ENCODE data around the gene IL17D.
"Not testable (repeated sequence)": the region's sequence is repeated elsewhere in the genome, so short reads cannot be mapped to it uniquely, and the experiment has no call there.

IL17D gene

DNA sequence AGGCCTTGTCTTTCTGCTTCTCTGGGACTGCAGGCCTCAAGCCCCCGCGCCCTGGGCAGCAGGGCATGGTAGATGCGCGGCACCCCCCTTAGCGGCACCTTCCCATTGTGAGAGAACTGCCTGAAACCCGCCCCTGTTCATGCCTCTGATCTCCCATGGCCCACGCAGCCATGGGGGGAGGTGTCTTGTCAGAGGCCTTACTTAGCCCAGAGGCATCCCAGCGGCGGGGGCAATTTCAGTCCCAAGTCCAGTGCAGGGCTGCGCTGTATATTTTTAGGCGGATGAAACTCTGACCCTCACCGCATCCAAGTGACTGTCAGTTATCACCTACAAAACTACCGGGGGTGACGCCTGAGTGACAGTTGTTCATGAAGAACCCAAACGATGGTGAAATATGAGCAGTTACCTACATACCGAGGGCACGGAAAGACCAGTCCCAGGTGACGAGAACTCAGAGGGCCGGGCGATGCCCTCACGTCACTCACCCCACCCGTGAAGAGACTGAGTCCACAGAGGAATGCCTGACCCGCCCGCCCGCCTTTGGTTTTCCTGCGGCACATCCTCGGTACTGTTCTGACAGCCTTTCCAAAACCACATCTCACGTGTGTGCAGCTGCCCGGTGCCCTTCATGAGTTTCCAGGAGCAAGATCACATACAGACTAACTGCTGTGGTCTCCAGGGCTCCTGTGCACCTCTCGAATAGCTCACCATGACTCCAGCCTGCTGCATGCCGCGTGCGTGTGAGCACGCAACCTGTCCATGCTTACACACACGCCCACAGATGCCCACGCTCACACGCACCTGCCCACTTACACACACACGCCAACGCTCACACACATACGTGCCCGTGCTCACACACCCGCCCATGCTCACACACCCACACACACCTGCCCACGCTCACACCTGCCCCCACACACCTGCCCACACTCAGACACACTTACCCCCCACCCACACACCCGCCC is 14.4 kb downstream of the IL17D start:
- FAIRE-seq (no peak), DNase-seq (ENCODE audit: insufficient read length, low spot score) (no peak)

DNA sequence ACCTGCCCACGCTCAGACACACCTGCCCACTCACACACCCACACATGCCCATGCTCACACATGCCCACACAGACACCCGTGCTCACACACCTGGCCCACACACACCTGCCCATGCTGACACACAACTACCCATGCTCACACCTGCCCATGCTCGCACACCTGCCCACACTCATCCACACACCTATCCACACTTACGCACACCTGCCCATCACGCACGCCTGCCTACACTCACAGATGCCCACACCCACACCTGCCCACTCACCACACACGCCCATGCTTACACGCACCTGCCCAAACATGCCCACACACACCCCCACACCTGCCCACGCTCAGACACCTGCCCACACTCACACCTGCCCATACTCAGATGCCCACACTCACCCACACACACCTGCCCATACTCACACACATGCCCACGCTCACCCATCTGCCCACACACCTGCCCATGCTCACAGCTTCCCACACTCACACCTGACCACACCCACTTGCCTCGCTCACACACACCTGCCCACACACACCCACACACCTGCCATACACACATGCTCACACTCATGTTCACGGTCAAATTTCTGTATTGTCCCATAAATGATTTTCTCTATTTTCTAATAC is 15.6 kb downstream of the IL17D start:
- FAIRE-seq: no peak
- DNase-seq (ENCODE audit: insufficient read length, low spot score): no peak

DNA sequence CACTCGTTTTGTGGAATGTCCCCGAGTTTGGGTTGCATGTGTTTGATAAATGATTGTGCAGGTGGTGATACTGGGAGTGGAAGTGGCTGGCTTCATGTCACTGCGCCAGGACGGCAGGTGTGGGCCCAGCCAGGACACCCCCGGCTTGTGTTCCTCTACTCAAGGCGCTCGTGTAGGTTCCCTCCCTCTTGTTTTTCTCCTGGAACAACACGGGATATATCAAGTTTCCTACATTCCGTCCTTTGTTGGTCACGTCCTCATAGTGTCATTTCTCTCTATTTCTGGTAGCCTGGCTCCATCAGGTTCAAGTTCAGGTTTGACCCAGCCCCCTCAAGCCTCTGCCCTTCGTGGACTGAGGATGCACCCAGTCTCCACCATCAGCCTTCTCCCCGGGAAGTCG is 16.3 kb downstream of the IL17D start:
- no peak for FAIRE-seq
- DNase-seq (ENCODE audit: insufficient read length, low spot score): no peak

DNA sequence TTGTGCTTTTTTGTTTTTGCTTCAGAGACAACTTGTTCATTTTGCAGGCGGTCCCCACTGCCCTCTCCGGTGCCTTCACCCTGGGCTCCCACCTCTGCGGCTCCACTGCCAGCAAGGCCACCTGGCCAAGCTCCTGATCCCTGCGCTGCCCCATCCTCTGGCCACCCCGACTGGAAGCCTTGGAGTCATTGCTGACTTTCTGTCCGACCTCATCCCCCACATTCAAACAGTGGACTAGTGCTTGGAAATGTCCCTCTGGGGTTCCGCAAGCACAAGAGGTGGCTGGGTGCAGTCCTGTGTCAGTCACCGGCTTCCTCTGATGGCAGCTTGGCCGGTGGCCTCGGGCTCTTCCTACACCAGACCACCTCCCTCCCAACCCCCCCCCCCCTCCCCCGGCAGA is 17.0 kb downstream of the IL17D start:
- DNase-seq (ENCODE audit: insufficient read length, low spot score): no peak
- no peak for FAIRE-seq

DNA sequence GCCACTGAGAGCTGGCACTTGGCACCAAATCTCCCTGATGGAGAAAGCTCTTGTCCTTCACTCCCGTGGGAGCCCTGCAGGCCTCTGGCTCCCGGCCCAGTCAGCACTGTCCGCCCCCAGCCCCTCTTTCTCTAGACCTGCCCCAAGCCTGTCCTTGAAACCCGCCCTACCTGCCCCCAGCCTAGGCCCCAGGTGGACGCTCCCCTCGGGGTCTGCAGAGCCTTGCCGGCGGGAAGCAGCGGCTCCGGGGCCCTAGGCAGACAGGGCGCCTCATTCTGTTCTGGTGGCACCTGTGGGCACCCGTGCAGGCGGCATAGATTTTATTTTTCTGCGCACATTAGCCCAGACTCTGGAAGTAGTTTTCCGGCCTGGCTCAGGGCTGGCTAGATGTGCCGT is 17.6 kb downstream of the IL17D start:
- no peak for FAIRE-seq

DNA sequence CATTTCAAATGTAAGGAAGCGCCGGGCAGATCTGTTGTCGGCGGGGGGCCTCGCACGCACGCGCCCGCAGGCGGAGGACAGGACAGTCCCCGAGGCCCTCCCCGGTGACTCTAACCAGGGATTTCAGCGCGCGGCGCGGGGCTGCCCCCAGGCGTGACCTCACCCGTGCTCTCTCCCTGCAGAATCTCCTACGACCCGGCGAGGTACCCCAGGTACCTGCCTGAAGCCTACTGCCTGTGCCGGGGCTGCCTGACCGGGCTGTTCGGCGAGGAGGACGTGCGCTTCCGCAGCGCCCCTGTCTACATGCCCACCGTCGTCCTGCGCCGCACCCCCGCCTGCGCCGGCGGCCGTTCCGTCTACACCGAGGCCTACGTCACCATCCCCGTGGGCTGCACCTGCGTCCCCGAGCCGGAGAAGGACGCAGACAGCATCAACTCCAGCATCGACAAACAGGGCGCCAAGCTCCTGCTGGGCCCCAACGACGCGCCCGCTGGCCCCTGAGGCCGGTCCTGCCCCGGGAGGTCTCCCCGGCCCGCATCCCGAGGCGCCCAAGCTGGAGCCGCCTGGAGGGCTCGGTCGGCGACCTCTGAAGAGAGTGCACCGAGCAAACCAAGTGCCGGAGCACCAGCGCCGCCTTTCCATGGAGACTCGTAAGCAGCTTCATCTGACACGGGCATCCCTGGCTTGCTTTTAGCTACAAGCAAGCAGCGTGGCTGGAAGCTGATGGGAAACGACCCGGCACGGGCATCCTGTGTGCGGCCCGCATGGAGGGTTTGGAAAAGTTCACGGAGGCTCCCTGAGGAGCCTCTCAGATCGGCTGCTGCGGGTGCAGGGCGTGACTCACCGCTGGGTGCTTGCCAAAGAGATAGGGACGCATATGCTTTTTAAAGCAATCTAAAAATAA is 18.2 kb downstream of the IL17D start:
- FAIRE-seq: no peak
- DNase-seq (ENCODE audit: insufficient read length, low spot score): no peak

More for the DNA sequence above, 17.6 kb downstream of the IL17D start:
- no peak for DNase-seq (ENCODE audit: insufficient read length, low spot score)

DNA sequence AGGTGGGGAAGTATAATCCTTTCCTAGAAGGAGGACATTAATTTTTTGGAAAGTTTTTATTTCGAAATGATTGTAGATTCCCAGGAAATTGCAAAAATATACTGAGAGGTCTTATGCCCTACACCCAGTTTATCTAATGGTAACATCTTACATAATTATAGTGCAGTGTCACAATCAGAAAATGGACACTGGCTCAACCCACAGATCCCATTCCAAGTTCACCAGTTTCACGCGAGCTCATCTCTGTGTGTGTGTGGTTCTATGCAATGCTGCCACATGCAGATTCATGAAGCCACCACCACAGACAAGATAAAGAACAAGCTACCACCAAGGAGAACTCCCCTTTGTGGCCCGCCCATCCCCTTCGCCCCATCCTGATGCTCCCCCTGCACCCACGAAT is 24.4 kb downstream of the IL17D start:
- no peak for DNase-seq (ENCODE audit: insufficient read length, low spot score)
- FAIRE-seq: no peak

DNA sequence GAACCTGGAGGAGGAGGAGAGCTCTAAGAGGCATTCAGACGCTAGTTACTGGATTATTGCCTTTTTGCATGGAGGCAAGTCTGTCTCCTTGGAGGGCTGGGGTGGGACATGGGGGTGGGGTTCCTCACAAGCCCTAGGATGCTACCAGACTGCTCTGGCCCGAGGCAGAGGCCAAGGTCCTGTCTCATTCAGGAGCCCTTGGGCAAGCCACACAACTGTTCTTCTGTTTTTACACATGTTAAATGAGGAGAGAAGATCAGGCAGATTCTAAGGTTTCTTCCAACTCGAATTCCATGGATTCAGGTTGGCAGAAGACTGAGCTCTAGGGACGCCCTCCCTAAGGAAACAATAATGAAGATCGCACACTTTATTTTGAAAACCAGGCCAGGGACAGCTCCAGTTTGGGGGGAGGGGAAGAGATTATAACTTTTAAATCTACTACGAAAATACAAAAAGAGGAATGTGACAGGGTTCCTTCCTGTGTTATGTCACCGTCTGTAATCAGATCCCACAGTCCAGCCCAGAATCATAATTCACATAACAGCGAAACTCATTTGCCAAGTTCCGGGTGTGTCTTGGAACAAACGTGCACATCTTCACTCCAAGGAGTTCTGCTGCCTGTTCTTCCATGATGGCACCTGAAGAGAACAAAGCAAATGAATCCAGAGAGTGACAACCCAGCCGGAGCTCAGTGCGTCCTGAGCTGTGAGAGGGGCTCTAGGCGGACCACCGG is 25.2 kb downstream of the IL17D start:
- FAIRE-seq (no peak), DNase-seq (ENCODE audit: insufficient read length, low spot score) (no peak)

DNA sequence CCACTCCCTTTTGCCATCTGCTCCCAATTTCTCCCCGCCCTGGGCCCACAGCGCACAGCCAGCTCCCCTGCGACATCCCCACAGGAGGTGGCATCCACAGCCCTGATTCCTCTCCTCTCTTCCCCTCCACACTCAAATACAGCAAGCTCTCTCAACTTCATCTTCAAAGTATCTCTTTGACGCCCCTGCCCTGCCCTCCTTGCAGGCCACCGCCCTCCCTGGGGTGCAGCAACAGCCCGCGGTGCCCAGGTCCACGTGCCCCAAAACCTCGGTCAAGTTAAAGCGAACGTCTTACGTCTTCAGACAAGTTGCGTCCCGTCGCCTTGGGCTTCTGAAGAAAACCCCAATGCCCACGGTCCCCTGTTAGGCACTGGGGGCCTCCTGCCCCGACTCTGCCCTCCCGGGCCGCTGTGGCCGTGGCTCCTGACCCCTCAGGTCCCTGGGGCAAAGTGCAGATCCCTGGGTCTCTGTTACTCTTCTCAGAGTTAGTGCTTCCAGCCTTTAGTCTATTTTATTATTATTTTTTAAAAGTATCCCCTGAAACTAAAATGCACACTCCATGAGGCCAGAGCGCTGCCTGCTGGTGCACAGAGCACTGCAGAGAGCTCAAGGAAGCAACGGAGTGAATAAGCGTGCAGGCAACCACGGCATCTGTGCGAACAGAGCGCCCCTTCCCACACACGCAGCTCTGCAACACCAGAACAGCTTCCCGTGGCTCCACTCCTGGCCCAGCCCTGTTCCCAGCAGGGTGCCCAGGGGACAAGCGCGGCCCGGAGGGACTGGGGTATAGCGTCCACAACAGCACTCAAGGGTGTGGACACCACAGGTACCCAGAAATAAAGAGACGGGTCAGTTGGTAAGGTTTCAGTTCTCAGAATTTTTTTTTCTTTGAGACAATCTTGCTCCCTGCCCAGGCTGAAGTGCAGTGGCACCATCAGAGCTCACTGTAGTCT is 26.4 kb downstream of the IL17D start:
- FAIRE-seq: no peak
- DNase-seq (ENCODE audit: insufficient read length, low spot score): no peak

DNA sequence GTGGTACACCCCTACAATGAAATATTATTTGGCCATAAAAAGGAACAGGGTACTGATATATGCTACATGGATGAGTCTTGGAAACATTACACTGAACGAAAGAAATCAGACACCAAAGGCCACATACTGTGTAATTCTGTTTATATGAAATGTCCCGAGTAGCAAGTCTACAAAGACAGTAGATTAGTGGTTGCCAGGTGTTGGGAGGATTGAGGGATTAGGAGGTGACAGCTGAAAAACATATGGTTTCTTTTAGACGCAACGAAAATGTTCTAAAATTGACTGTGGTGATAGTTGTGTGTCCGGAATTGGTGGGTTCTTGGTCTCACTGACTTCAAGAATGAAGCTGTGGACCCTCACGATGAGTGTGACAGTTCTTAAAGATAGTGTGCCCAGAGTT is 35.1 kb downstream of the IL17D start:
- DNase-seq (ENCODE audit: insufficient read length, low spot score): no peak

DNA sequence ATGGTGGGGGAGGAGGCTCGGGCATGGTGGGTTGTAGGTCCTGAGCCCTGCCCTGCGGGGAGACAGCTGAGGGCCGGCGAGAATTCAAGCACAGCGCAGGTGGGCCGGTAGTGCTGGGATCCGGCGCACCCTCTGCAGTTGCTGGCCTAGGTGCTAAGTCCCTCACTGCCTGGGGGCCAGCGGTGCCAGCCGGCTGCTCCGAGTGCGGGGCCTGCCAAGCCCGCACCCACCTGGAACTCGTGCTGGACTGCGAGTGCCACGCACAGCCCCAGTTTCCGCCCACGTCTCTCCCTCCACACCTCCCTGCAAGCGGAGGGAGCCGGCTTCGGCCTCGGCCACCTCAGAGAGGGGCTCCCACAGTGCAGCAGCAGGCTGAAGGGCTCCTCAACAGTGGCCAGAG is 36.5 kb downstream of the IL17D start:
- FAIRE-seq: no peak
- no peak for DNase-seq (ENCODE audit: insufficient read length, low spot score)

More for the DNA sequence above, 35.1 kb downstream of the IL17D start:
- FAIRE-seq: no peak

DNA sequence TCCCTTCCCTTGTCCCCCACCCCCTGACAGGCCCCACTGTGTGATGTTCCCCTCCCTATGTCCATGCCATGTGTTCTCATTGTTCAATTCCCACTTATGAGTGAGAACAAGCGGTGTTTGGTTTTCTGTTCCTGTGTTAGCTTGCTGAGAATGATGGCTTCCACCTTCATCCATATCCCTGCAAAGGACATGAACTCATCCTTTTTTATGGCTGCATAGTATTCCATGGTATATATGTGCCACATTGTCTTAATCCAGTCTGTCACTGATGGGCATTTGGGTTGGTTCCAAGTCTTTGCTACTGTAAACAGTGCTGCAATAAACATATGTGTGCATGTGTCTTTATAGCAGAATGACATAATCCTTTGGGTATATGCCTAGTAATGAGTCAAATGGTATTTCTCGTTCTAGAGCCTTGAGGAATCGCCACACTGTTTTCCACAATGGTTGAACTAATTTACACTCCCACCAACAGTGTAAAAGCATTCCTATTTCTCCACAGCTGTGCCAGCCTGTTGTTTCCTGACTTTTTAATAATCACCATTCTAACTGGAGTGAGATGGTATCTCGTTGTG is 40.4 kb downstream of the IL17D start:
- not testable (repeated sequence) for DNase-seq (ENCODE audit: insufficient read length, low spot score); FAIRE-seq

DNA sequence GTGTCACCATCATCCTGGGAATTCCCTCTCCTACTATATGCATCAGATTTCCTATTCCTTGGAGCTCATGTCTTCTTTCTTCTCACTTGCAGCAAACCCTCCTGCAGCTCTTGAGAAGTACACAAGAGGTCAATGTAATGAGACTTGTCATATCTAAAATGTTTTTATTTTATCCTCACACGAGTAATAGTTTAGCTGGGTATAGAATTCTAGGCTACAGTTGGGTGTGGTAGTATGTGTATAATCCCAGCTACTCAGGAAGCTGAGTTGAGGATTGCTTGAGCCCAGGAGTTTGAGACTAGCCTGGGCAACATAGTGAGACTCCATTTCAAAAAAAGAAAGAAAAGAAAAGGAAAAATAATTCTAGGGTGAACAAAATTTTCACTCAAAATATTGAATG is 45.9 kb downstream of the IL17D start:
- FAIRE-seq: no peak
- DNase-seq (ENCODE audit: insufficient read length, low spot score): no peak

DNA sequence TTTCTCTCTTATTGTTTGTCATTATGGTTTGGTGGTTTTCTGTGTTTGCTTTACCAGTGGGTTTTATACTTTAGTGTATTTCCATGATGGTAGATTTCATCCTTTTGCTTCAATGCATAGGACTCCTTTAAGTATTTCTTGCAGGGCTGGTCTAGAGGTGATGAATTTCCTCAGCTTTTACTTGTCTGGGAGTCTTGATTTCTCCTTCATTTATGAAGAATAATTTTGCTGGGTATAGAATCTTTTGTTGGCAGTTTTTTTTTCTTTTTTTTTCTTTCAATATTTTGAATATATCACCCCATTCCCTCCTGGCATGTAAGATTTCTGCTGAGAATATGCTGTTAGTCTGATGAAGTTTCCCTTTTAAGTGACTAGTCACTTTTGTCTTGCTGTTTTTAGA is 50.5 kb downstream of the IL17D start:
- no peak for FAIRE-seq

DNA sequence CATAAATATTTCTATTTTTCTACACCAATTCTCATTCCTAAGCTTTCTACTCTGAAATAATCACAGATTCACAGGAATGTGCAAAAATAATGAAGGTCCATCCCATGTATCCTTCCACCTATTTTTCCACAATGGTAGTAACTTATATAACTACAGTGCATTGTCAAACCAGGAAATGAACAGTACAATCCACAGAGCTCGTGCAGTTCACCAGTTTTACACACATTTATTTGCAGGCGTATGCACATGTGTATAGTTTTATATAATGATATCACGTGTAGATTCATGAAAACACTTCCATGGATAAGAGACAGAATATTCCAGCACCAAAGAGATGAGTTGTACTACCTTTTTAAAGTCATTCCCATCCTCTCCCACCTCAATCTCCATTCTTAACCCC is 57.4 kb downstream of the IL17D start:
- FAIRE-seq (no peak), DNase-seq (ENCODE audit: insufficient read length, low spot score) (no peak)

More for the DNA sequence above, 50.5 kb downstream of the IL17D start:
- DNase-seq (ENCODE audit: insufficient read length, low spot score): no peak

DNA sequence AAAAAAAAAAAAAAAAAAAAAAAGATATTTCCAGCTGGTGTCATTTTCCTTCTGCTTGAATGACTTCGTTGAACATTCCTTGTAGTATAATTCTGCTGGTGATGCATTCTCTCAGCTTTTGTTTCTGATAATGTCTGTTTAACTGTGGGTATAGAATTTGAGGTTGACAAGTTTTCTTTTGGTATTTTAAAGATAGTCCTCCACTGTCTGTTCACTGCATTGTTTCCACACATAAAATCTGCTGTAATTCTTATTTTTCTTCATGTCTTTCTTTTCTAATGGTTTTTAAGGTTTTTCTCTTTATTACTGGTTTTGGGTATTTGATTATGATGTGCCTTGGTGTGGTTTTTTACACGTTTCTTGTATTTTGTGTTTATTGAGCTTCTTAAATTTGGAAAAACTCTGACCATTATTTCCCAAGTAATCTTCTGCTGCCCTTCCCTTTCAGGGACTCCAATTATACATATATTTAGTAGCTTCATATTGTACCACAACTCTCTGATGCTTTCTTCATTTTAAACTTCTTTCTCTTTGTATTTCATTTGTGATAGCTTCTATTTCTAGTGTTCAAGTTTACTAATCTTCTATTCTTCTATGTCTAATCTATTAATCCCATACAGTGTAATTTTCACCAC is 63.9 kb downstream of the IL17D start:
- FAIRE-seq (no peak), DNase-seq (ENCODE audit: insufficient read length, low spot score) (no peak)

DNA sequence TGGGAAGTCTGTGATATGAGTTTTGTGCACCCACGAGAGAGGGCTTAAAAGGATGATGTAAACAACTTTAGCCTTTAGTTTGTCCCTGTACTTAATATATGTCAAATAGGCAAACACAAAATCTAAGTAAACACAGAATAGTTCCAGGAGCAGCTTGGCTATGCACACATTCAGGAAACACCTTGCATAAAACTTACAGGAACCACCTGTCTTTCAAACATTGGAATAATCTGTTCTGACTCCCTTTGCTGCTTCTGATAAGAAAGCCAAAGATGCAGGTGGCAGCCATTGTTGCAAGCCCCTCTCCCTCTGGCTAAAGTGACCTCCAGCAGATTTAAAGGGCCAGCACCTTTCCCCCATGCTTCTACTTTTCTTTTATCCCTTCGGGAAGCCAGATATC is 65.6 kb downstream of the IL17D start:
- DNase-seq (ENCODE audit: insufficient read length, low spot score) (no peak), FAIRE-seq (no peak)

DNA sequence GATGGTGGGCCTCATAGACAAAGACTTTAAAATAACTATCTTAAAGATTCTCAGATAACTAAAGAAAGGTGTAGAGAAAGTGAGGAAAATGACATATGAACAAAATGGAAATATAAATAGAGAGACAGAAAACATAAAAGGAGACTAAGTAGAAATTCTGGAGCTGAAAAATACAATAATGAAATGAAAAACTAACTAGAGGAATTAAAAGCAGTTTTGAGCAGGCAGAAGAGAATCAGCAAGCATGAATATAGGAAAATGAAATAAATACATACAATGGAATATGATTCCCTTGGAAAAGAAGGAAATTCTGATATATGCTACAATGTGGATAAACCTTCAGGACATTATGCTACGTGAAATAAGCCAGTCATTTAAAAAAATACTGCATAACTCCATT is 66.3 kb downstream of the IL17D start:
- FAIRE-seq (no peak), DNase-seq (ENCODE audit: insufficient read length, low spot score) (no peak)

Measured in HTR-8/SVneo (cell line).